ENCODE results near the gene KCNMB3.
"Not testable (repeated sequence)": the region's sequence is repeated elsewhere in the genome, so short reads cannot be mapped to it uniquely, and the experiment has no call there.

The KCNMB3 gene, protein sequence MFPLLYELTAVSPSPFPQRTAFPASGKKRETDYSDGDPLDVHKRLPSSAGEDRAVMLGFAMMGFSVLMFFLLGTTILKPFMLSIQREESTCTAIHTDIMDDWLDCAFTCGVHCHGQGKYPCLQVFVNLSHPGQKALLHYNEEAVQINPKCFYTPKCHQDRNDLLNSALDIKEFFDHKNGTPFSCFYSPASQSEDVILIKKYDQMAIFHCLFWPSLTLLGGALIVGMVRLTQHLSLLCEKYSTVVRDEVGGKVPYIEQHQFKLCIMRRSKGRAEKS

DNA sequence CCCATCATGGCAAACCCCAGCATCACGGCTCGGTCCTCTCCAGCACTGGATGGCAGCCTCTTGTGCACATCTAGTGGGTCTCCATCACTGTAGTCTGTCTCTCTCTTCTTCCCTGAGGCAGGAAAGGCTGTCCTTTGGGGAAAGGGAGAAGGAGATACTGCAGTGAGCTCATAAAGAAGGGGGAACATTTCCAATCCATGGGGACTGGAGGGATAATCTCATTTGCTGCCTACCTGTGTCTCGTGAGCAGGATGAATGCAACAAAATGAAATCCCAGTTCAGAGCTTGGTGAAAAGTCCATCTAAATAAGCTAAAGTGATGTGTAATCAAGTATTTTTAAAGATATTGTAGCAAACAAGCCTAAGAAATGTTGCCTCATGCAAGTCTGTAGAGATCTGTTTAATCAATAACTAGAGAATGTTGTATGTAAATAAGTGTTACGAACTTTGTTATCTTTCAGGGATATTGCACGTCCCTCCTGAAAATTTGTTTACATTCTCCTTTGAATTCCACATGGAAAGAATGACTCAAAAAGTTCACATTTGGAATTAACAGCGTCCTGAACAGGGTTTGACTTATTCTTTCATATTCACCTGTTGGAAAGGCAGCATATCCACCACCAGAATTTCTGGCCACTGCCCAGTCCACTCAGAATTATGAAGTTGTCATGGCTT is at the start of gene KCNMB3:
Gene KCNMB3, minus strand, starts transcription at position 312 of the 674 bp plus-strand sequence. Its CDS starts 124 bp downstream, at position 188.
- DNase-seq, result no peak

DNA sequence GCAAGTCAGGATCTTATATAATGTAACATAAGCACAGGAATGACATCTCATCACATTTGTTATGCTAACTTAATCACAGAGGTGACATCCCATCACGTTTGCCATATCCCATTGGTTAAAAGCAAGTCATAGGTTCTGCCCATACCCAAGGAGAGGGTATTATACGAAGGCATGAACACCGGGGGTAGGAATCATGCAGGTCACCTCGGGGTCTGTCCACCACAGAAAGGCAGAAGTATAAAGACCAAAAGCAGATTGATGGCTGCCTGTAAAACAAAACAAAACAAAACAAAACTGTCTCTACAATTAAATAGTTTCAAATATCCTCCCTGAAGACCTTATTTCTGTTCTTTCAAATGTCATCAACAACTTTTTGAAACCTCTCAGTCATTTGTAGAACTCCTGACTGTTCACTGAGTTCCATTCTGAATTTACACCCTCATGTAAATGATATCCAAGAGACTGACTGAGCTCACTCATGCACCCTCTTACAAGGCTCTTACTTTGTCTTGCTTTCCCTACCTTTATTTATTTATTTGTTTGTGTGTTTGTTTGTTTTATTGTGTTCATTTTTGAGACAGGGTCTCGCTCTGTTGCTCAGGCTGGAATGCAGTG is 49.2 kb upstream of the KCNMB3 start:
- DNase-seq, result no peak

DNA sequence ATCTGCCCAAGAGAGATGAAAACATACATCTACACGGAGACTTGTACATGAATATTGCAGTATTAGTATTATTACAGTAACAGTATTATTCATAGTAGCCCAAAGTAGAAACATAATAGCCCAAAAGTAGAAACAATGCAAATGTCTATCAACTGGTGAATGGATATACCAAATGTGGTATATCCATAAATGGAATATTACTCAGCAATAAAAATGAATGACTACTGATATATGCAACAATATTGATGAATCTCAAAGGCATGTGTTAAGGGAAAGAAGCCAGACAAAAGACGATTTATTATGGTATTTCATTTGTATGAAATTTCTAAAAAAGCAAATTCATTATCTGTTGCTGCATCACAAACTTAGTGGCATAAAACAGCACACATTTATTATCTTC is 48.4 kb upstream of the KCNMB3 start:
- DNase-seq, result no peak

DNA sequence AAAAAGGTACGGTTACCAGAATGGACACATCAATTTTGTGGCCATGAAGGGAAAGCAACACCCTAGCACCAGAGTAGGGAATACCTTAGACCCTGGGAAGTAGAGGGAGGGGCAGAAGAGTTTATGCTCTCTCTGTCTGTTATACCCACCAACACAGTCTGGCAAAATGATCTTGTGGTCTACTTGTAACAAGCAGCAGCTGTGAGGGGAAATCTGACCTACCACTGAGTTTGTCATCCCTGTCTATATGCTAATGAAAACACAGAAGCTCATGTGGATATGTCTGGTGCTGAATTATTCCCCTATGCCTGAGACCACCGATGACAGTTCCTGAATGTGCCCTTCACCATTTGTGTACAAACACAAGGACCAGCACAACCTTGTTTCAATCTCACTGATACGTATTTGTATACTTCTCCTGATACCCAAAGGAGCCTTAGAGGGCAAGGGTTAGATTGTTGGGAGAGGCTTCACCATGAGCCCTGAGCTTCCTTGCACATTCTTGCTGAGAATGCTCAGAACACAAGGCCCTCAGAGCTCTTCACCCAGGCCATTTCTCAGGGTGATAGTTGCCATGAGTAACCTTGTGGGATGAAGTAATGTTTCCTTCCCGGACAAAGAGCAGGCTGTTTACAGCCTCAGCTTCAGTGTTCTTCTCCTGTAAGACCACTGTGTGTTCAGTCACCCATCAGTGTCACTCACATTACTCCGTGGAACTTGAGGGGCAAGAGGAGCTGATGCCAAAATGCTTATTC is 47.2 kb upstream of the KCNMB3 start:
- no peak for DNase-seq

DNA sequence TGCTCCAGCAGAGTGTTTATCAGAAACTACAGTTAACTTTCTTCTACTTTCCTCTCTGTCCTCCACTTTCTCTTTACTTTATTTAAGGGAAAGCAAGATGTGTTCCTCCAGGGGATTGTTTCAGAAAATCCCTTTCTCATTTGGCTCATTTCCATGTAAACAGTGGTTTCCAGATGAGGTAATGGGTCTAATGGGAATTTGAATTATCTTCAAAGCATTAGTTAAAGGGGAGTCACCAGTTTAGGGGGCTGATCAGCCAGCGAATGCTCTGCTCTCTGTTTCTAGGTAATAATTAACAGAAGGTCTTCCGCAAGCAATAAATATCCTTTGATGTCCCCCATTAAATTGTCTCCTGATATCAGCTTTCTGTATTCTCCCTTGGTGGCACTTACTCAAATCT is 41.5 kb upstream of the KCNMB3 start:
- DNase-seq, result no peak

DNA sequence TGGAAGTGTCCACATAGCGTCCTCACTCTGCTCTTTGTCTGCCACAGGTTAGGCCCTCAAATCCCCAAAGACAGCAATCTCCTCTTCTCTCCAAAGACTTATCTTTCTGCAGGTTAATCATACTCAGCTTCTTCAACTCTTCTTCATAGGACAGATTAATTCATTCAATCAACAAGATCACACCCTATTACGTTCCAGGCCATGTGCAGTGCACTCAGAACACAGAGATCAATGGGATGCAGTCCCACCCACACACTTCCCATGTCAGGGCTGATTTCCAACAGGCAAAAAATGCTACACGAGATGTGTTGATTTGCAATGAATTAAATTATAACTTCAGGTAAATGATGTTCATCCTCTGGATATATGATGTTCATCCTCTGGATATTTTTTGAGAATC is 38.4 kb upstream of the KCNMB3 start:
- DNase-seq, result no peak

DNA sequence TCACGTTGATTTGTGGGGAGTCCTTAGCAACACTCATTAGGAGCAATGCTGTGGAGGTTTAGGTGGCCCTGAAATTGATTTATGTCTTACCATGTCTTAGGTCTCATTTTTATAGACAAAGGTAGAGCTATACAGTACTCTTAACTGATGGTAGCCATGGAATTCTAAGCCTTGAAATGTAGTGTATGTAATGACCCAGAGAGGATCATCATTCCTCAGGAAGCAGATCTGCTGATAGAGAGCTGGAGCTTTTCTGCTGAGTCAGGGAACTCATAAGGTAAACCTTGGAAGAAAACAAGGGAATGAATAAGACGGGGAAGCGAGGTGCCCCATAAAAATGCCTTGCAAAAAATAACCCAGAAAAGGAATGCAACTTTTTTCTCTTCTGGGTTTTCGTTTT is 37.9 kb upstream of the KCNMB3 start:
- no peak for DNase-seq

DNA sequence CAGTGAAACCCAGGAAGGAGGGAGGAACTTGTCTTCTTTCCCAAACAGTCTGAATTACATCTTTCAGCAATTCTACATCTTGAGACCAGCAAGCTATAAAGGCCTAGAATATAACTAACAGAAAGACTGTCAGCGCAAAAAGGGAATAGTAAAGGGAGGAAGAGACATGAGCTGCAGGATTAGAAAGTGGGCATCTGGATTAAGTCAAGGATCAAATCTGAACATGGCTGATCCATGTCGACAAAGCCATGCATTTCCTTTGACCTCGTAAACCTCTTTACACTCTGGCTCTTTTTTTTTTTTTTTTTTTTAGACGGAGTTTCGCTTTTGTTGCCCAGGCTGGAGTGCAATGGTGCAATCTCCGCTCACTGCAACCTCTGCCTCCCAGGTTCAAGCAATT is 35.4 kb upstream of the KCNMB3 start:
- DNase-seq, result no peak

DNA sequence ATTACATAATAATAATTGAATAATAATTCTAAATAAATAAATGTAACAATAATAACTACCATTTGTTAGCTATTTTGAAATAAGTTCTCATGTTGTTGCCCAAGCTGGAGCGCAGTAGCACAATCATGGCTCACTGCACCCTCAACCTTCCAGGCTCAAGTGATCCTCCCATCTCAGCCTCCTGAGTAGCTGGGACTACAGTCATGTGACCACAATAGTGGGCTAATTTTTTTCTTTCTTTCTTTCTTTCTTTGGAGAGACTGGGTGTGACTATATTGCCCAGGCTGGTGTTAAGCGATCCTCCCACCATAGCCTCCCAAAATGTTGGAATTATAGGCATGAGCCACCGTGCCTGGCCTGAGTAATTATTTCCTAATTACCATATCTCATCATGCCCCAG is 30.9 kb upstream of the KCNMB3 start:
- DNase-seq, result no peak

DNA sequence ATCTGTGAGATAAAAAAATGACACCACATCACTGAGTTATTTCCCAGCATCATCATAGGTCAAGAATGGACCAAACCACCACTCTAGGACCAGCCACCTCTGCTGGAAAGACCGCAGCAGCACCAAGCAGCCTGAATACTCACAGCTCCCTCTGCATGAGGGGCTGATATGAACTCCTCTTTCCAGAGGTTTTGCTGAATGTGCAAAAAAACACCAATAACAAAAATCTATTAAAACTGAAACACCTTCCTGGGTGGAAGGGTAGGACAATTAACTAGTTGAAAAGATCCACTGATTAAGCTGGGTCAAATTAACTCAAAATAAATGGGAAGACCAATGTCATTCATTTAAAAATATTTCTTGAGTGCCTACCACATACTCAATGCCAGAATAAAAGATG is 28.9 kb upstream of the KCNMB3 start:
- DNase-seq, result no peak

DNA sequence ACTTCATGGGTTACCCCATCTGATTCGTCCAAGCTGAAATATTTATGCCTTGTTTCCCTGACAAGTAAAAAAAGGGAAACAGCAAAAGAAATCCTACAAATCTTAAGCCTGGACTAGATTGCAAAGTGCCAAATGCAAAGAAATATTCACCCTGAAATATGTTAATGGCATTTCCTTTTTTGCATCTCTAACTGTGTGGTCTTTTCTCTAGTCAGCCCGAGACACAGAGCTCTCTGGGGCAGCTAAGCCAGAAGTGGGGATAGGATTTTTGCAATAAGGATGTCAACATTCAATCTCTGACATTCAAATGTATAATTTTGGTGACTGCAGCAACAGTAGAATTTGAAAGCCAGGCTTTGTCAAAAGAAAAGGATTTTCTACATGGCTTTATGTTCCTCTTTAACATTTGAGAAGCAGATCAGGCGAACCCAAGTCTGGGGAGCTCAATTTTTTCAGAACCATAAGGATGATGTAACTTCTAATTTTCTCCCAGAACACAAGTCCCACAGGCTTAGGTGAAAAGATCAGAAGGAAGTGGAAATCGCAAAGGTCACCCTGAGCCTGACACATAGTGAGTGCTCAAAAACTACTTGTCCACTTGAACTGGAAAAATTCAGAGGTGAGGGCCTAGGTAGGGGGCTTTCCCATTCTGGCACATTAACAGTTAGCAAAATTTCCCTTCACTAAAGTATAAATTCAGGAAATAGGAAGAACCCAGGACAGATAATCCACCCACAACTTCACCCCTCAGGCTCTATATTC is 28.2 kb upstream of the KCNMB3 start:
- no peak for DNase-seq

DNA sequence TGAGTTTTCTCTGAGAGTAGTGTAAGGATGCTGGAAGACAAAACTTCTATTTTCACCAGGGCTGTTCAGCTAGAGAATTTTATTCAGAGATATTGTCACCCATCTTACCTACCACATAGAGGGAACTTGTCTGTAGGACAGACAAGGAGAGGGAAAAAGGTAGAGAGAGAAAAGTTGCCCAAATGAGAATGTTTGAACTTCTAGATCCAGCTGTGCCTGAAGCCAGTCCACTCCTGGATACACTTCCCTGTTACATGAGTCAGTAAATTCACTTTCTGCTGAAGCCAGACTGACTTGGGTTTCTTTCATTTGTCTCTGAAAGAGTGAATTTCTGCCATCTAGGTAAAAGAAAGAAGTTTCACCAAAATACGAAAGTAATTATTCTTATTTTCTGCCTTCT is 27.2 kb upstream of the KCNMB3 start:
- DNase-seq, result no peak

DNA sequence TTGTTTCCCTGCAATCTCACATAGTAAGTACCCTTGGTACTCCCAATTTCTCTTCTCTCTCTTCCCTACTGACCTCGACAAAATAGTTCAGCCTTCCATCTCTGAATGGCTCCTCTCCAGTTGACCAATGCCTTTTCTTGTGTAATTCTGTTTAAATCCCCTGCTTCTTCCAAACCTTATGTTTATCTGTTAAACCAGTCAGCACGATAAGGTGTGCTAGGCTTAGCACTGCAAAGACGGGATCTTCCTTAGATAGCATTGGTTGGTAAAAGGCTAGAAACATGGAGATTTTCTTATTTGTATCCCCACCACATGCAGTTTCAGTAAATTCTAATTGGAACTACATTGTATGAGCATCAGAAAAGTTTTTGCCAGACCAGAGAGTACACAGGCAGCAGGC is 25.8 kb upstream of the KCNMB3 start:
- DNase-seq, result no peak

DNA sequence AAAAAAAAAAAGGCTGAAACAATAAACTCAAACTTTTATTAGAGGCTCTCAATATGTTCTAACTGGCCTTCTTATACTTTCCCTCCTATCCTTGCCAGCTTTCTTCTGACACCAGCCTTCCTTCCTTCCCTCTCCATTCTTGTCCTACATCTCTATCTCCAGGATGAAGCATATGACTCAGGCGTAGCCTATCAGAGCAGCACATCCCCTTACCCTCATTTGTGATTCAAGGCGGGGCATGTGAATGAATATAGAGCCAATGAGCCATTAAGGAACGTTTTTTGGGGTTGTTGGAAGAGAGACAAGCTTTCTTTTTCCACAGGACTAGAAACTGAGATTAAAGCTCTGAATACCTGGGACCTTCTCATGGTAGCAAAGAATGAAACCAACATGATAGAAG is 25.1 kb upstream of the KCNMB3 start:
- no peak for DNase-seq

DNA sequence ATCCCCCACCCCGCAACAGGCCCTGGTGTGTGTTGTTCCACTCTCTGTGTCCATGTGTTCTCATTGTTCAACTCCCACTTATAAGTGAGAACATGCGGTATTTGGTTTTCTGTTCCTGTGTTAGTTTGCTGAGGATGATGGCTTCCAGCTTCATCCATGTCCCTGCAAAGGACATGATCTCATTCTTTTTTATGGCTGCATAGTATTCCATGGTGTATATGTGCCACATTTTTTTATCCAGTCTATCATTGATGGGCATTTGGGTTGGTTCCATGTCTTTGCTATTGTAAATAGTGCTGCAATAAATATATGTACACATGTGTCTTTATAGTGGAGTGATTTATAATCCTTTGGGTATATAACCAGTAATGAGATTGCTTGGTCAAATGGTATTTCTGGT is 23.5 kb upstream of the KCNMB3 start:
- DNase-seq, result not testable (repeated sequence)

DNA sequence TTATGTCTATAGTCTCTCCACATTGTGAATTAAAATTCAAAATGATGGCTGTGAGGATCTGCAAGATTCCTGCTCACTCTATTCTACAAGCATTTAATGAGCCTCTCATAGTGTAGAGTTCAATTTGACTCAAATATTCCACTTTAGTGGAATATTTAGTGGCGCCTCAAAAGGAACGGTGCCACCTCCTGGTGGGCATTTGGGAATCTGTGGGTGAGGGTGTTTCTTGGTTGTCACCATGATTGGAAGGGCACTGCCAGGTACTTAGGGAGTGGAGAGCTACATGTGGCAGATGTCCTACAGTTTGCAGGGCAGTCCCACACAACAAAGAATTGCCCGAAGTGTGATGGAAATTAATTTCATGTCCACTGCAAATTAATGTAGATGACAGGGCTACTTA is 21.5 kb upstream of the KCNMB3 start:
- no peak for DNase-seq

DNA sequence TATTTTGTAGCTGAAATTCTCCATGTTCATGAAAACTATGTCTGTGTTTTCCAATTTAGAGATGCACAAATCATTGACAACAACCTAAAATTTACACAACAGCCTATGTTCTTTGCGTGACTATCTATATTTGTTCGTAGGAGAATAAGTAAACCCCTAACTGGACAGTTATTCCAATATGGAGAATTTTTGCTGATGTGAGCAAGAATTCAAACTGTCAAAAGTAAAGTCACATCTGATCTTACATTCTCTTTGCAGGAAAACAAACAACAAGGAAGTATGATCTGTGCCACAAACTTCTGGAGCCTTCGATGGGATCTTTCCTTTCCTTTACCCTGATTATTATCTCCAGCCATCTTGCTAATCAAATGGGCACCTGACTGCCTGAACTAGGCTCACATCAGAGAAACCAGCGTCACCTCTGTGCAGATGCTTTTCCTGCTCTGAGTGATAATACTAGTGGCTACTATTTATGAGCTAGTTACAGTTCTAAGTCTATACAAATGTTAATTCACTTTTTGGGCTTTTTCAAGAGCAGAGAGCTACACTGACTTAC is 18.3 kb upstream of the KCNMB3 start:
- no peak for DNase-seq

DNA sequence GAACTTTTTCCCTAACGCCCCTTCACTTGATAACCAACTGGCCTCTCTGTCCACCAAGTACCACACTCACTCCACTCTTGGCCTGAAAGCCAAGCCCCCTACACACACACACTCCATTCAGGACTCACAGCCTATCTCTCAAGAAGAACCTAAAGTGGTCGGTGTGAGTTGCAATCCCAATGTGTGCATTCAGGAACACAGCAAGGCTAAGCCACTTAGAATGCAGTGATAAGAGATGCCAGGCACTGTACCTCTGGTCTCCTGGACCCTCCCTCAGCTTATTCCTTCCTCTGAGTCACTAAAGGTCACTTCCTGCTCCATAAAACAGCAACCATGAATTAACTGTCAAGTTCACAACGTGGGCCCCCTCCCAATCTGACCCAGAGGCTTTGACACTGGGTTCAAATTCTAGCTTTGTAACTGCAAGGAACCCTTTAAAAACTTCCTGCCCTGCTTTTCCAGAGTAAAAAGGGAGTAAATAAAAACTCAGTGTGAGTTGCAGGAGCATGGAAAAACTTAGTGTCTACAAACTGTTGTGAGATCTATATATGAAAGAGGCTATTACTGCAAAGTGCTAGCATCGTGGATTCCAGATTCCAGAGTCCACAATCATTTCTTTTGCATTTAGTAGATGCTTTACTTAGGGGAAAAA is 17.6 kb upstream of the KCNMB3 start:
- no peak for DNase-seq

DNA sequence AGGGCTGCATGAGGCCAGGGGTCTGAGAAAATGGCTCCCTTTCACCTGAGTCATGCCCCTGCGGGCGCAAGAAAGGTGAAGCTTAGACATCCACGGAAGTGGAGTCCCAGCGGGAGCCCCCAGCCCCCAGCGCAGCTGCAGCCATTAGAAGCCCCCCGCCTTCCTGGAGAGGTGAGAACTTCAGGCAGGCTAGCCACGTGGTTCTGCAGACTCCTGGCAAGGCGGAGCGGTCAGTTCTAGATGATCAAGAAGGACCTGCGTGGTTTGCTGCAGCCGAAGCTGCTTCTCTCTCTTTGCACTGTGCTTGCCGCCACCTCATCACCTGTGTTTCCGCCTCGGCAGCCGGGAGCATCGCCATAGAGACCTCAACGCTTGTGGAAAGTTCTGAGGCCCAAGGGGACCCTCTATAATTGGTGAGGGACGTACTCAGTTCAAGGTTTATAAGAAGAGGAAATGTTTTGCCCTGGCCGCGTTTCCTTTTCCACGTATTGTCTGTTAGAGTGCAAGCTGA is 15.8 kb upstream of the KCNMB3 start:
- no peak for DNase-seq

DNA sequence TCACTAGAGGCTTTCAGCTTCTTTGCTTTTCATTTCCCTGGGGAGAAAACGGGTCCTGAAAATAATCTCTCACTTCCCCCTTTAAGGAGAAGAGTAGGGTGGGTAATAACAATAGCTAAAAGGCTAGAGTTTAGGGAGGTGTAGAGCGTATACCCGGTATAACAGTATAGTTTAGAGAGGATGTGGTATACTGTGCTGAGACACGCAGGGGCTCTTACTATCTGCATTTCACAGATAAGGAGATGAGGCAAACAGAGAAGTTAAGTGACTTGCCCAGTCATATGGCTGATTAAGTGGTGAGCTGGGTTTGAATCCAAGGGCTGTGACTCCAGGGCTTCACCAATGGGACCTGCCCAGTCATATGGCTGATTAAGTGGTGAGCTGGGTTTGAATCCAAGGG is 15.0 kb upstream of the KCNMB3 start:
- no peak for DNase-seq

DNA sequence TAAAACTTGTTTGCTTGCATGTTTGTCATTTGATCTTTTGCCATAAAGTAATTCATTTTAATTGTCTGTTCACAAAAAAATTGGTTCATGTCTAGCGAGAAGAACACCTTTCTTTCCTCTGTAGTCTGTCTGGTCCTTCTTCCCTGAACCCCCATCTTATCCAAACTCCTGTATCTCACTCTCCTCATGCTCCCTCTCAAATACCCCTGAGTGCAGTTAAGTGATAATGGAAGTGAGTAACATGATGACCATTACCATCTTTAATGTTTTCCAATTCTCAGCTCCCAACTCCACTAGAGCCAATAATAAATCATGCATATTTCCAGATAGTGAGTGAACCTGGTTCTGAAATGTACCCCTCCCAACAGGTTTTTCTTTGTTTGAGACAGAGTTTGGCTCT is 14.2 kb upstream of the KCNMB3 start:
- DNase-seq, result no peak

DNA sequence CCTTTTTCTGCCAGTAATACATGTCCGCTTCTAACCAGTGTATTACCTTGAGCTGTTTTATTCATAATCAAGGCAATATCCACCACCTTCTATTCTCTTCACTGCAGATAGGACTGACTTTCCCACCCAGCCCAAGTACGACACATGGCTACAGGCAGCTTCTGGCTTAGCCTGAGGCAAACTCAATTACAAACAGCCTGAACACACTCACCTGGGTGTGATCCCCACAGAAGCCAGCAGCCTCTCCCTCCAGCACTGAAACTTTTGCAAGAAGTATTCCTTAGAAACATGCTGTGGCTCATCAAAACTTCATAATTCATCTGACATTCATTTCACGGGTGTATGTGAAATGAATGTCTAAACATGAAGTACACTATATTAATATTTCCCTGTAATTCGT is 13.5 kb upstream of the KCNMB3 start:
- DNase-seq, result no peak
